Transverse colon (tissue), 4 donors: ENCODE results near the gene SPATA2. TPM values are rescaled to one million over a fixed set of nuclear protein-coding genes. Genes with fewer than 3 reads are reported as not detected.
"Not testable (repeated sequence)": the region's sequence is repeated elsewhere in the genome, so short reads cannot be mapped to it uniquely, and the experiment has no call there.

Experiments used
- DNase-seq: peaks from one replicate; pipeline ENCODE4 v3.0.0-alpha.2; 2019
- H3K27ac ChIP-seq, 4 donors: fragments of 200-600 bp; sonication (generic); 2 replicates each; pipeline ENCODE4 v1.5.1; 2016 to 2018; ENCODE audit warnings: inconsistent platforms in 4 of 4
- H3K27me3 ChIP-seq: fragments of 200-600 bp; sonication (generic); 2 replicates; pipeline ENCODE4 v1.5.1; 2017; ENCODE audit warnings: inconsistent platforms
- H3K36me3 ChIP-seq, 4 donors: fragments of 200-600 bp; sonication (generic); 2 replicates each; pipeline ENCODE4 v1.5.1; 2017 to 2019; ENCODE audit warnings: inconsistent platforms in 4 of 4
- H3K4me1 ChIP-seq, 4 donors: fragments of 200-600 bp; sonication (generic); 2 replicates each; pipeline ENCODE4 v1.5.1; 2017 to 2020; ENCODE audit warnings: inconsistent platforms in 4 of 4
- H3K4me3 ChIP-seq, 4 donors: fragments of 200-600 bp; sonication (generic); 1 replicate in 1 of 4; 2 replicates in 3 of 4; pipeline versions ENCODE4 v1.5.1 to v1.6.1; 2017 to 2019; ENCODE audit warnings: inconsistent platforms in 4 of 4
- H3K9me3 ChIP-seq, 2 donors: fragments of 200-600 bp; sonication (generic); 2 replicates each; pipeline ENCODE4 v1.5.1; 2017 to 2019; ENCODE audit warnings: inconsistent platforms in 2 of 2
- CTCF ChIP-seq, 5 experiments: fragments of 200-600 bp in 3 of 5; fragments of 450-650 bp in 2 of 5; sonication (generic) in 3 of 5; IDR thresholded peaks; 1 replicate in 2 of 5; 2 replicates in 3 of 5; pipeline ENCODE4 v1.5.1; 2016 to 2017; ENCODE audit warnings: antibody characterized with exemption in 5 of 5, inconsistent platforms in 3 of 5, mild to moderate bottlenecking in 2 of 5, moderate library complexity in 1 of 5
- EP300 ChIP-seq: sonication (generic); formaldehyde crosslinking; IDR thresholded peaks from one replicate; pipeline ENCODE4 v1.6.1; 2017; ENCODE audit warnings: antibody characterized with exemption, low read depth
- POLR2A ChIP-seq: fragments of 450-650 bp; IDR thresholded peaks from one replicate; pipeline ENCODE4 v1.6.1; 2016; ENCODE audit warnings: antibody characterized with exemption, mild to moderate bottlenecking, moderate library complexity
- POLR2AphosphoS5 ChIP-seq, 3 donors: sonication (generic); formaldehyde crosslinking; IDR thresholded peaks; one replicate each; pipeline ENCODE4 v1.6.1; 2016; ENCODE audit warnings: antibody characterized with exemption in 3 of 3
- WGBS, 2 donors: methylation state at CpG; one replicate each; pipeline ENCODE4 v1.1.5; 2018; ENCODE audit warnings: low coverage in 1 of 2; 5-methylcytosine and 5-hydroxymethylcytosine counted together
- in situ Hi-C, 4 donors: fragments of 200-750 bp; cut with MboI; loops; one replicate each; pipeline versions ENCODE4 v1.15.0 to v1.15.1; 2017; ENCODE audit warnings: low sequenced_read_pairs in 3 of 4, low pct_ligation_motif_present in 1 of 4, low pct_unique_long_range_greater_than_20kb in 1 of 4
- intact Hi-C: fragments of 100-400 bp; cut with DNase I; formaldehyde crosslinking; loops from one replicate; pipeline ENCODE4 v1.15.1; 2023; ENCODE audit warnings: low total_unique reads
- total RNA-seq, 4 donors: library from RNA; depleted of rRNA; stranded (reverse); fragments of >200 nt; gene quantifications; one replicate each; pipeline ENCODE4 v1.1.0, GENCODE V29; 2016

Gene SPATA2
- total RNA-seq, 4 donors from 2014 or later = 4.0 to 40.0 (median 17.2) TPM

GRCh38 chr20:49866051-49866450 is 49.3 kb downstream of the SPATA2 start:
- peaks cover 0 to 9% (median 2%) of the 10 kb centered on the region in 4 donors for H3K36me3 ChIP-seq
- no peak overlapping the region for H3K4me3 ChIP-seq
- in situ Hi-C loops (loop anchor here in 2 of 4 donors (25.0 kb wide), 1 partner anchor 529 kb away; no protein-coding TSS in a partner anchor), intact Hi-C loops (no loop called here)
- TF ChIP-seq EP300 (no peak), POLR2AphosphoS5 (IDR thresholded peaks at IDR 0.05) (no peak), CTCF (IDR thresholded peaks at IDR 0.05) (no peak), POLR2A (no peak)
- no peak overlapping the region for H3K27ac ChIP-seq
- DNase-seq = no peak
- H3K4me1 ChIP-seq = no peaks in the 10 kb centered on the region
- H3K9me3 ChIP-seq = no peaks in the 10 kb centered on the region
- 78 to 87% methylated on average over 7 to 8 of the region's 8 CpGs for WGBS, 2 donors
- no peaks in the 10 kb centered on the region for H3K27me3 ChIP-seq

GRCh38 chr20:49865559-49865958 is 49.8 kb downstream of the SPATA2 start:
- no peak for DNase-seq
- TF ChIP-seq POLR2A (no peak), POLR2AphosphoS5 (IDR thresholded peaks at IDR 0.05) (no peak), CTCF (IDR thresholded peaks at IDR 0.05) (no peak), EP300 (no peak)
- Histone ChIP-seq H3K27ac (no peak overlapping the region), H3K36me3 (peaks cover 0 to 9% (median 2%) of the 10 kb centered on the region in 4 donors), H3K9me3 (no peaks in the 10 kb centered on the region), H3K27me3 (no peaks in the 10 kb centered on the region), H3K4me1 (no peaks in the 10 kb centered on the region), H3K4me3 (no peak overlapping the region)
- 89% methylated on average over 7 of the region's 7 CpGs; no CpG with 5 or more reads in 1 of the 2 donors for WGBS, 2 donors
- intact Hi-C loops (no loop called here), in situ Hi-C loops (loop anchor here in 2 of 4 donors (25.0 kb wide), 1 partner anchor 528 kb away; no protein-coding TSS in a partner anchor)

- Histone ChIP-seq H3K27me3 (no peaks in the 10 kb centered on the region), H3K36me3 (peaks cover 0 to 4% (median 2%) of the 10 kb centered on the region in 4 donors), H3K4me3 (no peak overlapping the region), H3K4me1 (no peaks in the 10 kb centered on the region), H3K27ac (no peak overlapping the region), H3K9me3 (no peaks in the 10 kb centered on the region)
- DNase-seq = no peak
- WGBS, 2 donors = 85 to 94% methylated on average over 6 of the region's 6 CpGs
- TF ChIP-seq POLR2A = no peak
- intact Hi-C loops (no loop called here), in situ Hi-C loops (loop anchor here in 2 of 4 donors (25.0 kb wide), 1 partner anchor 526 kb away; no protein-coding TSS in a partner anchor)
Measured at GRCh38 chr20:49863666-49864065, 51.7 kb downstream of the SPATA2 start.

- TF ChIP-seq POLR2AphosphoS5 (IDR thresholded peaks at IDR 0.05) (no peak), CTCF (IDR thresholded peaks at IDR 0.05) (no peak), POLR2A (no peak), EP300 (no peak)
- Histone ChIP-seq H3K27ac (no peak overlapping the region), H3K36me3 (peaks cover 0 to 7% (median 0%) of the 10 kb centered on the region in 4 donors), H3K4me3 (no peak overlapping the region), H3K9me3 (no peaks in the 10 kb centered on the region), H3K4me1 (no peaks in the 10 kb centered on the region), H3K27me3 (no peaks in the 10 kb centered on the region)
- intact Hi-C loops = no loop called here
- WGBS, 2 donors = 78 to 87% methylated on average over 4 to 6 of the region's 6 CpGs
- no peak for DNase-seq
- in situ Hi-C loops = loop anchor here in 2 of 4 donors (25.0 kb wide), 1 partner anchor 525 kb away; no protein-coding TSS in a partner anchor
Measured at GRCh38 chr20:49862607-49863200, 52.6 kb downstream of the SPATA2 start.

GRCh38 chr20:49861232-49861631 is 54.1 kb downstream of the SPATA2 start:
- 94 to 100% methylated on average over 1 to 3 of the region's 3 CpGs for whole genome bisulfite sequencing, 2 donors
- in situ Hi-C loops = loop anchor here in 2 of 4 donors (25.0 kb wide), 1 partner anchor 524 kb away; no protein-coding TSS in a partner anchor
- H3K9me3 ChIP-seq, H3K27ac ChIP-seq, H3K4me1 ChIP-seq, DNase-seq, H3K27me3 ChIP-seq, intact Hi-C loops, H3K4me3 ChIP-seq: not testable (repeated sequence)
- H3K36me3 ChIP-seq = peaks cover 0 to 17% (median under 1%) of the 10 kb centered on the region in 4 donors
